H1 (cell line): ENCODE measurements around the gene UBQLN4. TPM values are rescaled to one million over a fixed set of nuclear protein-coding genes. Genes with fewer than 3 reads are reported as not detected.

ENCODE experiments used
- CTCF ChIA-PET: fragments of 300-600 bp; sonication (Branson Sonifier 250); formaldehyde crosslinking; loops from one replicate; lab custom pipeline; 2021; ENCODE audit not compliant: partially characterized antibody; lab: Charles Lee
- POLR2A ChIA-PET: fragments of 300-600 bp; sonication (Branson Sonifier 250); formaldehyde crosslinking; loops from one replicate; lab custom pipeline; 2021; ENCODE audit warnings: inconsistent platforms; ENCODE audit not compliant: partially characterized antibody; lab: Charles Lee
- DNase-seq, 2 experiments: peaks; one replicate each; pipeline versions ENCODE4 v3.0.0 to v3.0.0-alpha.2; 2010 to 2022; ENCODE audit warnings: low spot score in 2 of 2, low read depth in 1 of 2, mixed read lengths in 1 of 2
- FAIRE-seq: peaks from 2 replicates; lab custom pipeline; 2011; peaks lifted over from hg19 to GRCh38; lab: Jason Lieb, UNC
- H2AFZ ChIP-seq: 2 replicates; pipeline ENCODE4 v1.8.1; 2012; ENCODE audit warnings: low read length, inconsistent platforms
- H2AK5ac ChIP-seq: 2 replicates; pipeline ENCODE4 v1.6.1; 2013; ENCODE audit warnings: low read depth, low read length
- H2BK120ac ChIP-seq: replicated peaks from 2 replicates; pipeline ENCODE3; 2013; ENCODE audit warnings: low read depth, low read length, inconsistent platforms
- H2BK12ac ChIP-seq: 2 replicates; pipeline ENCODE4 v1.6.1; 2013; ENCODE audit warnings: low read depth, low read length
- H2BK15ac ChIP-seq: 2 replicates; pipeline ENCODE4 v1.6.1; 2013; ENCODE audit warnings: low read length
- H2BK20ac ChIP-seq: 2 replicates; pipeline ENCODE4 v1.6.1; 2013; ENCODE audit warnings: low read length
- H2BK5ac ChIP-seq: 2 replicates; pipeline ENCODE4 v1.6.1; 2013; ENCODE audit warnings: low read depth, low read length
- H3K14ac ChIP-seq: 2 replicates; pipeline ENCODE4 v1.6.1; 2013; ENCODE audit warnings: inconsistent platforms; ENCODE audit not compliant: insufficient read length
- H3K18ac ChIP-seq: 2 replicates; pipeline ENCODE4 v1.6.1; 2013; ENCODE audit warnings: low read length; ENCODE audit errors: extremely low read depth
- H3K23ac ChIP-seq: 2 replicates; pipeline ENCODE4 v1.6.1; 2013; ENCODE audit warnings: inconsistent platforms; ENCODE audit not compliant: insufficient read length
- H3K23me2 ChIP-seq: 2 replicates; pipeline ENCODE4 v1.6.1; 2013; ENCODE audit warnings: low read depth, low read length
- H3K27ac ChIP-seq: 2 replicates; pipeline ENCODE4 v1.6.1; 2011; ENCODE audit warnings: low read depth, low read length, inconsistent platforms
- H3K27me3 ChIP-seq, 4 experiments: replicated peaks in 1 of 4; 1 replicate in 1 of 4; 2 replicates in 3 of 4; pipeline versions ENCODE4 v1.6.1 to v1.8.1; 2011 to 2013; ENCODE audit warnings: low read length in 3 of 4, mild to moderate bottlenecking in 3 of 4, inconsistent platforms in 2 of 4, mixed read lengths in 2 of 4, moderate library complexity in 1 of 4; ENCODE audit not compliant: control insufficient read depth in 3 of 4, insufficient read depth in 3 of 4; ENCODE audit errors: extremely low read depth in 1 of 4
- H3K36me3 ChIP-seq, 4 experiments: 2 replicates each; pipeline versions ENCODE4 v1.6.1 to v1.8.1; 2011 to 2013; ENCODE audit warnings: mild to moderate bottlenecking in 4 of 4, low read length in 3 of 4, moderate library complexity in 2 of 4, control low read depth in 1 of 4, inconsistent platforms in 1 of 4; ENCODE audit not compliant: insufficient read depth in 4 of 4, control insufficient read depth in 2 of 4
- H3K4ac ChIP-seq: replicated peaks from 2 replicates; pipeline ENCODE3; 2013; ENCODE audit warnings: low read length, low read depth, mixed read lengths, inconsistent platforms; ENCODE audit not compliant: insufficient read length
- H3K4me1 ChIP-seq, 4 experiments: replicated peaks in 1 of 4; 1 replicate in 1 of 4; 2 replicates in 3 of 4; pipeline versions ENCODE4 v1.6.1 to v1.8.1; 2011 to 2013; ENCODE audit warnings: low read length in 3 of 4, inconsistent platforms in 2 of 4, mixed read lengths in 1 of 4; ENCODE audit not compliant: insufficient read depth in 4 of 4, control insufficient read depth in 3 of 4
- H3K4me2 ChIP-seq, 2 experiments: 2 replicates each; pipeline versions ENCODE4 v1.6.1 to v1.8.1; 2011 to 2013; ENCODE audit warnings: low read depth in 2 of 2, low read length in 2 of 2, control low read depth in 1 of 2, inconsistent platforms in 1 of 2, mild to moderate bottlenecking in 1 of 2; ENCODE audit not compliant: insufficient read depth in 1 of 2
- H3K4me3 ChIP-seq, 4 experiments: fragments of 200-600, 300-600 bp in 1 of 4; sonication (generic), shearing (Covaris generic), sonication (Bioruptor Twin) in 1 of 4; 2 replicates each; pipeline versions ENCODE4 v1.5.1 to v1.8.1; 2011 to 2016; ENCODE audit warnings: low read length in 4 of 4, low read depth in 3 of 4, control low read depth in 2 of 4, inconsistent platforms in 2 of 4, mild to moderate bottlenecking in 2 of 4, mixed read lengths in 1 of 4, moderate library complexity in 1 of 4; ENCODE audit not compliant: insufficient read depth in 2 of 4; ENCODE audit errors: extremely low read depth in 1 of 4
- H3K56ac ChIP-seq: replicated peaks from 2 replicates; pipeline ENCODE3; 2013; ENCODE audit warnings: low read depth, mild to moderate bottlenecking, mixed read lengths, low read length, inconsistent platforms; ENCODE audit not compliant: insufficient read length
- H3K79me1 ChIP-seq: 2 replicates; pipeline ENCODE4 v1.6.1; 2013; ENCODE audit warnings: low read depth, low read length, control low read depth
- H3K79me2 ChIP-seq, 2 experiments: 2 replicates each; pipeline versions ENCODE4 v1.6.1 to v1.8.1; 2012 to 2013; ENCODE audit warnings: low read length in 2 of 2, mild to moderate bottlenecking in 2 of 2, inconsistent platforms in 1 of 2; ENCODE audit not compliant: insufficient read depth in 2 of 2, control insufficient read depth in 1 of 2
- H3K9ac ChIP-seq, 4 experiments: replicated peaks in 1 of 4; 1 replicate in 1 of 4; 2 replicates in 3 of 4; pipeline versions ENCODE4 v1.6.1 to v1.8.1; 2011 to 2013; ENCODE audit warnings: low read depth in 3 of 4, low read length in 3 of 4, control low read depth in 2 of 4, mild to moderate bottlenecking in 2 of 4, moderate library complexity in 2 of 4, inconsistent platforms in 1 of 4; ENCODE audit errors: extremely low read depth in 1 of 4
- H3K9me3 ChIP-seq, 2 experiments: 2 replicates each; pipeline versions ENCODE4 v1.6.1 to v1.8.1; 2012 to 2013; ENCODE audit warnings: mild to moderate bottlenecking in 2 of 2, moderate library complexity in 2 of 2, control low read depth in 1 of 2, inconsistent platforms in 1 of 2, low read depth in 1 of 2, low read length in 1 of 2, mixed read lengths in 1 of 2; ENCODE audit not compliant: insufficient read depth in 2 of 2
- H4K20me1 ChIP-seq, 2 experiments: replicated peaks in 1 of 2; 2 replicates each; pipeline versions ENCODE3 to v1.8.1; 2011 to 2013; ENCODE audit warnings: inconsistent platforms in 2 of 2, low read length in 2 of 2, mild to moderate bottlenecking in 1 of 2; ENCODE audit not compliant: insufficient read depth in 2 of 2, control insufficient read depth in 1 of 2
- H4K5ac ChIP-seq: 2 replicates; pipeline ENCODE4 v1.6.1; 2013; ENCODE audit warnings: low read length, low read depth, mixed read lengths, inconsistent platforms; ENCODE audit not compliant: insufficient read length
- H4K8ac ChIP-seq: 2 replicates; pipeline ENCODE4 v1.8.0; 2013; ENCODE audit warnings: mild to moderate bottlenecking, moderate library complexity, low read length, inconsistent platforms; ENCODE audit not compliant: insufficient read depth; ENCODE audit errors: extremely low read depth
- H4K91ac ChIP-seq: replicated peaks from 2 replicates; pipeline ENCODE3; 2013; ENCODE audit warnings: low read length, mixed read lengths, inconsistent platforms; ENCODE audit not compliant: insufficient read length
- WGBS, 2 experiments: shearing (Covaris generic) in 1 of 2; methylation state at CpG; one replicate each; pipeline versions ENCODE4 v1.1.6 to v1.1.7; 2013 to 2015; ENCODE audit warnings: low lambda C conversion rate in 2 of 2, mixed read lengths in 2 of 2, inconsistent platforms in 1 of 2, low coverage in 1 of 2, missing lambda C conversion rate in 1 of 2; ENCODE audit not compliant: insufficient replicate concordance in 2 of 2, insufficient coverage in 1 of 2, insufficient read length in 1 of 2; ENCODE audit errors: extremely low coverage in 1 of 2, missing lambda C conversion rate in 1 of 2; 5-methylcytosine and 5-hydroxymethylcytosine counted together
- polyA plus RNA-seq, 7 experiments: library from polyadenylated mRNA; depleted of rRNA in 3 of 7; stranded (reverse) in 5 of 7; unstranded in 2 of 7; fragments of >200 nt in 5 of 7; fragments of 200-250 nt in 2 of 7; gene quantifications; 1 replicate in 5 of 7; 2 replicates in 1 of 7; 4 replicates in 1 of 7; pipeline versions ENCODE4 v1.2.1 to v1.2.3, GENCODE V29; 2011 to 2013; ENCODE audit warnings: missing spikeins in 2 of 7, mixed read lengths in 2 of 7
- total RNA-seq: library from RNA; stranded (reverse); fragmentation: NEBNext Ultra II Directional; extraction: Animal tissue kit (Norgen Biotek cat#: 25700); gene quantifications from 2 replicates; pipeline ENCODE4 v1.2.1, GENCODE V29; 2021

UBQLN4 gene
- total and polyA plus RNA-seq, 2 of the 8 experiments (the other 6 are each of a cell fraction or from before 2014, with no cell fraction given), result 37.7 to 52.0 TPM

DNA sequence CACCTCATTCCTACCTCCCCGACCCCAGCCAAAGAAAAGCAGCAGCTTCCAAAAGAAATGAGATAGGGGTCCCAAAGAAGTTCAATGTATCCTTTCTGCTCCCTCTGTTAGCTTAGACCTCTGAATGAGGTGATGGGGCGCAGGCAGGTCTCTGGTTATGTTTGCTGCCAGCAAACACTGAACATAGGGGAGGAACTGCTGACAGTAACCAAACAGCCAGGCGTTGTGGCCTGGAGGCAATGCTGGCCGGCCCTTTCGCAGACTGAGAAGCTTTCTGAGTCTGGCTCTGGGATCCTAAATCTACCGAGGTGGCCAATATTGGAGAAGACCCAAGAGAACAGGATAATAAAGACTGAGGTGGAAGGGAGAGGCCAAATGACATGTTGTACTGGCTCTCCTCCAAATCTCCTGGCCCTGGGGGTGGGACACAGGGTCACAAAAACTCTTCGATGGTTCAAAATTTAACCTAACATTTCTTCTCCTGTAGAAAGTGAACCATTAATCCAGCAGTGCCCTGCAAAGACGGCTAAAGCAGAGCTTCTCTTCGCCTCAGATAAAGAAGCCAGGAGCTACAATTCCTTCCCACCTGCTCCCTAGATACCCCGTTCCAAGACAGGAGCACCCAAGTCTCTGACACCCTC lies 52.5 kb downstream of the UBQLN4 start:
- POLR2A ChIA-PET, result interaction anchor here (0.9 to 1.4 kb wide), 2 partner anchors 14 to 60 kb away, joined by 3 to 6 read pairs; partner anchors contain the start of gene RXFP4

More for the DNA sequence above, 52.5 kb downstream of the UBQLN4 start:
- Histone ChIP-seq H4K91ac (no peak overlapping the region), H2BK20ac (no peak overlapping the region), H3K79me1 (no peaks in the 10 kb centered on the region; the same call in 1 of the 2 replicates), H3K4me2 (no peak overlapping the region), H3K9ac (no peak overlapping the region), H3K4me3 (no peak overlapping the region), H3K9me3 (no peaks in the 10 kb centered on the region), H3K23me2 (no peaks in the 10 kb centered on the region), H2BK5ac (no peak overlapping the region), H4K5ac (no peak overlapping the region), H3K36me3 (no peaks in the 10 kb centered on the region), H2BK15ac (no peak overlapping the region), H2AFZ (no peak overlapping the region), H4K8ac (no peak overlapping the region), H3K56ac (no peak overlapping the region), H3K27me3 (no peaks in the 10 kb centered on the region), H3K4ac (no peak overlapping the region), H3K18ac (no peak overlapping the region), H3K23ac (no peak overlapping the region), H4K20me1 (no peaks in the 10 kb centered on the region), H3K79me2 (no peaks in the 10 kb centered on the region), H3K4me1 (peaks cover 0 to 4% (median 0%) of the 10 kb centered on the region in 4 experiments; a peak in 2 of 7 replicates), H2AK5ac (no peak overlapping the region), H2BK12ac (no peak overlapping the region), H3K27ac (no peak overlapping the region), H2BK120ac (no peak overlapping the region), H3K14ac (no peak overlapping the region)
- WGBS, 2 experiments, result 91% methylated on average over 10 of the region's 10 CpGs; no CpG with 5 or more reads in 1 of the 2 experiments
- no peak for FAIRE-seq
- no peak for DNase-seq
- CTCF ChIA-PET, result interaction anchor here (0.6 to 9.3 kb wide), 12 partner anchors 10 to 65 kb away, joined by 3 to 77 read pairs (median 4); partner anchors contain the start of gene SSR2
